ENCODE data around the gene DCDC1.

DNA sequence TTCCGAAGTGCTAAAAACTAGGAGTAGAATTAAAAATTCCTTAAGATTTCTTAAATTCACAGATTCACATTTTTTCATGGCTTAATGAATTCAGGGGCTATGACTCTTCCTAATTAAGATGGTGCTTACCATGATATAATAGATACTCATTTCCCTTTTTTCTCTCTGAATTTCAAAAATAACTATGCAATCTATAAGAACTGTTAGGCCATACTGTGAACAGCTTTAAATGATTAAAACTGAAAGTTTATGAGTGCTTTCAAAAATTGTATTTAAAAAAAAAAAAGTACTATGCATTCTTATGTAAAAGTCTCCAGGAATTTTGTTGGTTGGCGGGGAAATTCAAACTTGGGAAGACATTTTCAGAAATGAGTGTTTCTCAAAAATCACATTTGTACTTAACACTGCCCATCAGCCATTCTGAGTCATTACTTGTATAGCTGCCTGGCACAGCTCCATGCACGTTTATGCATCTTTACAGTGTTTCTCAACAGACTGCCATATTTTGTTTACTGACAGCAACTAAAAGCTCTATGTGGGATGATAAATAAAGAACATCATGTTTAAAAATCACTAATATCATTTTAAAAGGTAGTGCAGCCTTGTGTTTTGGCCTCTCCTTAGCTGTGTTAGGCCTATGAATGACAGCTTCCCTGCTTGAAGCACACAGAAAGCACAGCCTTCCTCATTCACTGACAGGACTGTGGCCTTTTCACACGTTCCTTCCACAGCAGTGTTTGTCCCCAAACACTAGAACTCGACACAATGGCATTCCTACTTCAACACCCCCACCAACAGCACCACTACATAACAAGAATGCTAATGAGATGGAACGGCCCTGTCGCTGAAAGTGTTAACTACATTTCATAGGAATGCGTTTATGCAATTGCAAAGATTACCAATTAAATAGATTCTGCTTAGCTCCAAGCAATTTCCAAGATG is 131.4 kb downstream of the DCDC1 start:
- TF ChIP-seq, protein P1, sequence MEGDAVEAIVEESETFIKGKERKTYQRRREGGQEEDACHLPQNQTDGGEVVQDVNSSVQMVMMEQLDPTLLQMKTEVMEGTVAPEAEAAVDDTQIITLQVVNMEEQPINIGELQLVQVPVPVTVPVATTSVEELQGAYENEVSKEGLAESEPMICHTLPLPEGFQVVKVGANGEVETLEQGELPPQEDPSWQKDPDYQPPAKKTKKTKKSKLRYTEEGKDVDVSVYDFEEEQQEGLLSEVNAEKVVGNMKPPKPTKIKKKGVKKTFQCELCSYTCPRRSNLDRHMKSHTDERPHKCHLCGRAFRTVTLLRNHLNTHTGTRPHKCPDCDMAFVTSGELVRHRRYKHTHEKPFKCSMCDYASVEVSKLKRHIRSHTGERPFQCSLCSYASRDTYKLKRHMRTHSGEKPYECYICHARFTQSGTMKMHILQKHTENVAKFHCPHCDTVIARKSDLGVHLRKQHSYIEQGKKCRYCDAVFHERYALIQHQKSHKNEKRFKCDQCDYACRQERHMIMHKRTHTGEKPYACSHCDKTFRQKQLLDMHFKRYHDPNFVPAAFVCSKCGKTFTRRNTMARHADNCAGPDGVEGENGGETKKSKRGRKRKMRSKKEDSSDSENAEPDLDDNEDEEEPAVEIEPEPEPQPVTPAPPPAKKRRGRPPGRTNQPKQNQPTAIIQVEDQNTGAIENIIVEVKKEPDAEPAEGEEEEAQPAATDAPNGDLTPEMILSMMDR (IDR thresholded peaks at IDR 0.05; ENCODE audit: low read depth, low read length): no peak
- TF ChIP-seq EZH2phosphoT487 (IDR thresholded peaks at IDR 0.05; ENCODE audit: low read depth): no peak
